SK-N-SH (cell line): ENCODE measurements around the gene NRGN. TPM values are rescaled to one million over a fixed set of nuclear protein-coding genes. Genes with fewer than 3 reads are reported as not detected.

Experiments
- CTCF ChIA-PET: fragments of 300-600, 350-600 bp; formaldehyde crosslinking; extraction: SDS; loops from one replicate; lab custom pipeline; 2021; lab: Yijun Ruan, JAX
- POLR2A ChIA-PET: fragments of 350-600 bp; sonication (Branson Sonifier 250); formaldehyde crosslinking; extraction: SDS; loops from one replicate; lab custom pipeline; 2020; ENCODE audit warnings: antibody characterized with exemption, inconsistent platforms; lab: Yijun Ruan, JAX
- DNase-seq: peaks from one replicate; pipeline ENCODE4 v3.0.0; 2012
- H2AFZ ChIP-seq: fragments of 200-600 bp; sonication (generic); 2 replicates; pipeline ENCODE4 v1.8.1; 2016; ENCODE audit warnings: antibody characterized with exemption, mild to moderate bottlenecking, low read depth
- H3F3A ChIP-seq: fragments of 200-600 bp; sonication (generic); replicated peaks from 2 replicates; pipeline ENCODE3; 2016; ENCODE audit warnings: antibody characterized with exemption, mild to moderate bottlenecking; ENCODE audit not compliant: insufficient read depth
- H3K27ac ChIP-seq, 2 experiments: fragments of 200-500 bp in 1 of 2; fragments of 200-600 bp in 1 of 2; sonication (Bioruptor generic) in 1 of 2; sonication (generic), shearing (Covaris generic) in 1 of 2; 2 replicates each; pipeline versions ENCODE4 v1.5.1 to v1.6.1; 2014 to 2016; ENCODE audit warnings: low read depth in 2 of 2, inconsistent platforms in 1 of 2, low read length in 1 of 2, mild to moderate bottlenecking in 1 of 2, mixed read lengths in 1 of 2
- H3K27me3 ChIP-seq: fragments of 200-600 bp; sonication (generic), shearing (Covaris generic); 2 replicates; pipeline ENCODE4 v1.6.1; 2016; ENCODE audit warnings: mixed run types; ENCODE audit not compliant: insufficient read depth
- H3K36me3 ChIP-seq, 2 experiments: fragments of 200-500 bp in 1 of 2; fragments of 200-600 bp in 1 of 2; sonication (Bioruptor generic) in 1 of 2; sonication (generic) in 1 of 2; replicated peaks in 1 of 2; 2 replicates each; pipeline versions ENCODE3 to v1.5.1; 2014 to 2016; ENCODE audit warnings: low read length in 1 of 2, mild to moderate bottlenecking in 1 of 2; ENCODE audit not compliant: insufficient read depth in 2 of 2, control insufficient read depth in 1 of 2
- H3K4me1 ChIP-seq, 2 experiments: fragments of 200-500 bp in 1 of 2; fragments of 200-600 bp in 1 of 2; sonication (Bioruptor generic) in 1 of 2; sonication (generic), shearing (Covaris generic) in 1 of 2; 2 replicates each; pipeline versions ENCODE4 v1.5.1 to v1.6.1; 2014 to 2016; ENCODE audit warnings: low read depth in 1 of 2, low read length in 1 of 2, mixed run types in 1 of 2; ENCODE audit not compliant: insufficient read depth in 2 of 2, control insufficient read depth in 1 of 2
- H3K4me2 ChIP-seq: fragments of 200-600 bp; sonication (generic), shearing (Covaris generic); 2 replicates; pipeline ENCODE4 v1.6.1; 2017; ENCODE audit warnings: mixed run types
- H3K4me3 ChIP-seq, 2 experiments: fragments of 200-500 bp in 1 of 2; fragments of 200-600 bp in 1 of 2; sonication (Bioruptor generic) in 1 of 2; sonication (generic), shearing (Covaris generic) in 1 of 2; 2 replicates each; pipeline versions ENCODE4 v1.5.1 to v1.8.1; 2014 to 2016; ENCODE audit warnings: low read depth in 2 of 2, inconsistent platforms in 1 of 2, low read length in 1 of 2, mild to moderate bottlenecking in 1 of 2, mixed read lengths in 1 of 2, moderate library complexity in 1 of 2
- H3K79me2 ChIP-seq: fragments of 200-600 bp; sonication (generic); 2 replicates; pipeline ENCODE4 v1.8.1; 2017; ENCODE audit warnings: mild to moderate bottlenecking; ENCODE audit not compliant: insufficient read depth
- H3K9ac ChIP-seq: fragments of 200-600 bp; sonication (generic); 2 replicates; pipeline ENCODE4 v1.6.1; 2017; ENCODE audit warnings: mixed run types
- H3K9me2 ChIP-seq: fragments of 200-600 bp; sonication (generic); 2 replicates; pipeline ENCODE4 v1.6.1; 2017; ENCODE audit warnings: mixed run types
- H3K9me3 ChIP-seq: fragments of 200-600 bp; sonication (generic); 2 replicates; pipeline ENCODE4 v1.6.1; 2017; ENCODE audit warnings: mixed run types, mild to moderate bottlenecking, moderate library complexity
- H4K20me1 ChIP-seq: fragments of 200-600 bp; sonication (generic); 2 replicates; pipeline ENCODE4 v1.6.1; 2017; ENCODE audit warnings: mild to moderate bottlenecking, mixed run types; ENCODE audit not compliant: insufficient read depth
- FOXM1 ChIP-seq: IDR thresholded peaks from 2 replicates; pipeline ENCODE4 v1.4.0; 2012; ENCODE audit warnings: low read depth, mild to moderate bottlenecking
- GATA2 ChIP-seq: sonication (generic); formaldehyde crosslinking; IDR thresholded peaks from 2 replicates; pipeline ENCODE4 v1.5.0; 2020; ENCODE audit warnings: mild to moderate bottlenecking, missing genetic modification reagents
- MEF2A ChIP-seq: IDR thresholded peaks from 2 replicates; pipeline ENCODE4 v1.4.0; 2012; ENCODE audit warnings: low read depth, borderline replicate concordance
- NRF1 ChIP-seq: IDR thresholded peaks from 2 replicates; pipeline ENCODE4 v1.6.1; 2012; ENCODE audit warnings: low read depth, mild to moderate bottlenecking, low read length
- REST ChIP-seq: IDR thresholded peaks from 2 replicates; pipeline ENCODE4 v1.6.1; 2012; ENCODE audit warnings: mild to moderate bottlenecking, low read depth, low read length, moderate library complexity
- SIN3A ChIP-seq: IDR thresholded peaks from 2 replicates; pipeline ENCODE4 v1.6.1; 2012; ENCODE audit warnings: low read depth, mild to moderate bottlenecking, low read length, moderate library complexity, borderline replicate concordance
- USF1 ChIP-seq: IDR thresholded peaks from 2 replicates; pipeline ENCODE4 v1.4.0; 2012; ENCODE audit warnings: low read depth, borderline replicate concordance
- YY1 ChIP-seq: IDR thresholded peaks from 2 replicates; pipeline ENCODE4 v1.4.0; 2012; ENCODE audit warnings: low read depth, mild to moderate bottlenecking
- WGBS: methylation state at CpG from one replicate; pipeline ENCODE4 v1.1.6; 2017; ENCODE audit warnings: low lambda C conversion rate; 5-methylcytosine and 5-hydroxymethylcytosine counted together
- polyA plus RNA-seq, 3 experiments: library from polyadenylated mRNA; depleted of rRNA; stranded (reverse); fragments of >200 nt; gene quantifications; 2 replicates each; pipeline ENCODE4 v1.2.3, GENCODE V29; 2012

Gene NRGN
- polyA plus RNA-seq, 1 of the 3 experiments (the other 2 are of a cell fraction) = 6.8 TPM

GRCh38 chr11:124756753-124757227 is 17.0 kb downstream of the NRGN start:
- no peaks in the 10 kb centered on the region for H3K27me3 ChIP-seq
- TF ChIP-seq REST = no peak
- TF ChIP-seq USF1 = no peak
- TF ChIP-seq MEF2A = no peak
- no peak for TF ChIP-seq GATA2 (CRISPR knock-in tag)
- TF ChIP-seq SIN3A = no peak
- no peak for DNase-seq
- H3K9me2 ChIP-seq = no peaks in the 10 kb centered on the region
- no peaks in the 10 kb centered on the region for H4K20me1 ChIP-seq
- H2AFZ ChIP-seq = no peak overlapping the region
- no peaks in the 10 kb centered on the region for H3K36me3 ChIP-seq
- H3K79me2 ChIP-seq = no peaks in the 10 kb centered on the region
- no peak overlapping the region for H3K9ac ChIP-seq
- H3K9me3 ChIP-seq = no peaks in the 10 kb centered on the region
- ChIA-PET CTCF (interaction anchor here (1.1 to 3.5 kb wide), 6 partner anchors 11 to 112 kb away, joined by 3 to 17 read pairs (median 7); partner anchors contain the start of gene NRGN), POLR2A (no interaction called here)
- peaks cover 6% of the 10 kb centered on the region for H3F3A ChIP-seq
- H3K27ac ChIP-seq = no peak overlapping the region
- H3K4me2 ChIP-seq = no peak overlapping the region
- H3K4me3 ChIP-seq = no peak overlapping the region
- 92% methylated on average over 6 of the region's 6 CpGs for WGBS
- H3K4me1 ChIP-seq = peaks cover 0 to under 1% of the 10 kb centered on the region in 2 experiments; a peak in 1 of 4 replicates

- CTCF ChIA-PET = interaction anchor here (1.1 to 3.5 kb wide), 7 partner anchors 11 to 113 kb away, joined by 3 to 17 read pairs (median 7); partner anchors contain the start of gene NRGN
- Histone ChIP-seq H3K4me3 (no peak overlapping the region), H4K20me1 (no peaks in the 10 kb centered on the region), H3K9me3 (no peaks in the 10 kb centered on the region), H3K36me3 (no peaks in the 10 kb centered on the region), H3K27ac (no peak overlapping the region), H3K79me2 (no peaks in the 10 kb centered on the region), H3F3A (peaks cover 6% of the 10 kb centered on the region), H3K9me2 (no peaks in the 10 kb centered on the region), H2AFZ (no peak overlapping the region), H3K4me2 (no peak overlapping the region), H3K27me3 (no peaks in the 10 kb centered on the region), H3K4me1 (peaks cover 0 to 5% of the 10 kb centered on the region in 2 experiments; a peak in 1 of 4 replicates), H3K9ac (no peak overlapping the region)
- WGBS = 95% methylated on average over 3 of the region's 3 CpGs
- no peak for TF ChIP-seq YY1
- no peak for TF ChIP-seq FOXM1
- TF ChIP-seq NRF1 = no peak
- POLR2A ChIA-PET = no interaction called here
- DNase-seq = no peak
Measured at GRCh38 chr11:124757320-124757719, 17.6 kb downstream of the NRGN start.
